Measurements from ENCODE around the gene TRDN.
"Not testable (repeated sequence)": the region's sequence is repeated elsewhere in the genome, so short reads cannot be mapped to it uniquely, and the experiment has no call there.

TRDN gene

DNA sequence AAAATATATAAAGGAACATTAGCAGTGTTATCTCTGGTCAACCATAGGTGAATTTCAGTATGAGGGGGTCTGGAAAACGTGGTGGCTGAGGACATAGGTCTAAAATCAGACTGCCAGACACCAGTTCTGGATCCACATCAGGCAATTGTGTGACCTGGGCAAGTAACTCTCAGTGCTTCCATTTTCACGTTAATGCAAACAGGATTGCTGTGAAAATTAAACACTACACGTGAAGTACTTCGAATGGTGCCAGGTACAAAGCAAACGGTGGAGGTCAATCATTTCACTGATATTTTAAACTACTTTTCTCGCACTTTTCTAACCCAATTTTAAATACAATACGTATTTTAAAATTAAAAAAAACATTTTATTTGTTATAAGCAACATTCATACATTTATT is 315.7 kb downstream of the TRDN start:
- ChIA-PET CTCF (interaction anchor here (3.0 kb wide), 1 partner anchor 452 kb away, joined by 31 read pairs; no protein-coding TSS in a partner anchor), POLR2A (no interaction called here)
- no peaks in the 10 kb centered on the region for H3K4me1 ChIP-seq (ENCODE audit: control insufficient read depth, insufficient read depth, low read length)

GRCh38 chr6:123316733-123317323 is 319.9 kb downstream of the TRDN start:
- peak; percentile 66 for TF ChIP-seq ZNF654 (tag by site-specific recombination; IDR thresholded peaks at IDR 0.05; ENCODE audit: low read depth)
- no peak for TF ChIP-seq OVOL3 (tag by site-specific recombination; IDR thresholded peaks at IDR 0.05)
- no peak for TF ChIP-seq ZXDB (tag by site-specific recombination; IDR thresholded peaks at IDR 0.05)
- Histone ChIP-seq H3K36me3 (ENCODE audit: control insufficient read depth in 2 of 2, insufficient read depth in 1 of 2, low read length in 2 of 2) (no peaks in the 10 kb centered on the region), H3K4me3 (ENCODE audit: low read depth, low read length) (no peak overlapping the region), H3K27ac (ENCODE audit: extremely low read depth, low read depth, low read length) (no peak overlapping the region), H3K9me3 (ENCODE audit: control insufficient read depth, insufficient read depth, low read depth, low read length) (no peaks in the 10 kb centered on the region), H3K4me1 (ENCODE audit: control insufficient read depth, insufficient read depth, low read length) (no peaks in the 10 kb centered on the region)
- ChIA-PET CTCF (interaction anchor here (0.6 to 2.2 kb wide), 16 partner anchors 8 to 826 kb away, joined by 3 to 20 read pairs (median 3); no protein-coding TSS in a partner anchor), POLR2A (no interaction called here)

More for the DNA sequence above, 315.7 kb downstream of the TRDN start:
- no peak overlapping the region for H3K4me3 ChIP-seq (ENCODE audit: low read depth, low read length)
- no peaks in the 10 kb centered on the region for H3K36me3 ChIP-seq (ENCODE audit: control insufficient read depth in 2 of 2, insufficient read depth in 1 of 2, low read length in 2 of 2)
- no peaks in the 10 kb centered on the region for H3K9me3 ChIP-seq (ENCODE audit: control insufficient read depth, insufficient read depth, low read depth, low read length)
- H3K27ac ChIP-seq (ENCODE audit: extremely low read depth, low read depth, low read length), result no peak overlapping the region
- TF ChIP-seq, protein P1, sequence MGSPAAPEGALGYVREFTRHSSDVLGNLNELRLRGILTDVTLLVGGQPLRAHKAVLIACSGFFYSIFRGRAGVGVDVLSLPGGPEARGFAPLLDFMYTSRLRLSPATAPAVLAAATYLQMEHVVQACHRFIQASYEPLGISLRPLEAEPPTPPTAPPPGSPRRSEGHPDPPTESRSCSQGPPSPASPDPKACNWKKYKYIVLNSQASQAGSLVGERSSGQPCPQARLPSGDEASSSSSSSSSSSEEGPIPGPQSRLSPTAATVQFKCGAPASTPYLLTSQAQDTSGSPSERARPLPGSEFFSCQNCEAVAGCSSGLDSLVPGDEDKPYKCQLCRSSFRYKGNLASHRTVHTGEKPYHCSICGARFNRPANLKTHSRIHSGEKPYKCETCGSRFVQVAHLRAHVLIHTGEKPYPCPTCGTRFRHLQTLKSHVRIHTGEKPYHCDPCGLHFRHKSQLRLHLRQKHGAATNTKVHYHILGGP (tag by site-specific recombination; IDR thresholded peaks at IDR 0.05), result no peak
- no peak for TF ChIP-seq ZBTB20 (tag by site-specific recombination; IDR thresholded peaks at IDR 0.05)

DNA sequence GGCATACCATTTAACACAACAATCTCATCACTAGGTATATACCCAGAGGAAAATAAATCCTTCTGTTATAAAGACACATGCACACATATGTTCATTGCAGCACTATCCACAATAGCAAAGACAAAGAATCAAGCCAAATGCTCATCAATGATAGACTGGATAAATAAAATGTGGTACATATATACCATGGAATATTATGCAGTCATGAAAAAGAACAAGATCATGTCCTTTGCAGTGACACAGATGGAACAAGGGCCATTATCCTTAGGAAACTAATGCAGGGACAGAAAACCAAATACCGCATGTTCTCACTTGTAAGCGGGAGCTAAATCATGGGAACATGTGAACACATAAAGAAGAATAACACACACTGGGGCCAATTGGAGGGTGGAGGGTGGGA is 322.3 kb downstream of the TRDN start:
- H3K9me3 ChIP-seq (ENCODE audit: control insufficient read depth, insufficient read depth, low read depth, low read length); H3K36me3 ChIP-seq (ENCODE audit: control insufficient read depth in 2 of 2, insufficient read depth in 1 of 2, low read length in 2 of 2); POLR2A ChIA-PET; H3K4me3 ChIP-seq (ENCODE audit: low read depth, low read length); H3K27ac ChIP-seq (ENCODE audit: extremely low read depth, low read depth, low read length); H3K4me1 ChIP-seq (ENCODE audit: control insufficient read depth, insufficient read depth, low read length): not testable (repeated sequence)
- CTCF ChIA-PET, result interaction anchor here (1.5 kb wide), 1 partner anchor 445 kb away, joined by 6 read pairs; no protein-coding TSS in a partner anchor
- TF ChIP-seq ZNF146 (tag by site-specific recombination; IDR thresholded peaks at IDR 0.05) (peak; percentile 88), ZNF580 (tag by site-specific recombination; IDR thresholded peaks at IDR 0.05) (peak; percentile 69; the same call in 1 of the 2 replicates)

- CTCF ChIA-PET, result interaction anchor here (0.6 to 0.8 kb wide), 2 partner anchors 71 to 779 kb away, joined by 3 read pairs; no protein-coding TSS in a partner anchor
- H3K9me3 ChIP-seq (ENCODE audit: control insufficient read depth, insufficient read depth, low read depth, low read length), result no peaks in the 10 kb centered on the region
These were observed 327.6 kb downstream of the TRDN start for GRCh38 chr6:123309130-123309529.

More at GRCh38 chr6:123309130-123309529, 327.6 kb downstream of the TRDN start:
- Histone ChIP-seq H3K36me3 (ENCODE audit: control insufficient read depth in 2 of 2, insufficient read depth in 1 of 2, low read length in 2 of 2) (no peaks in the 10 kb centered on the region), H3K4me1 (ENCODE audit: control insufficient read depth, insufficient read depth, low read length) (peaks cover 12% of the 10 kb centered on the region), H3K27ac (ENCODE audit: extremely low read depth, low read depth, low read length) (no peak overlapping the region), H3K4me3 (ENCODE audit: low read depth, low read length) (no peak overlapping the region)
- POLR2A ChIA-PET, result no interaction called here
- TF ChIP-seq ZNF221 (tag by site-specific recombination; IDR thresholded peaks at IDR 0.05; ENCODE audit: borderline replicate concordance) (no peak), ZBTB1 (tag by site-specific recombination; IDR thresholded peaks at IDR 0.05) (no peak), ZBTB26 (tag by site-specific recombination; optimal IDR thresholded peaks at IDR 0.05) (no peak), ZNF501 (tag by site-specific recombination; IDR thresholded peaks at IDR 0.05) (no peak), ZIC2 (tag by site-specific recombination; IDR thresholded peaks at IDR 0.05) (no peak), HOXC10 (CRISPR knock-in tag; IDR thresholded peaks at IDR 0.05) (no peak), ZNF140 (tag by site-specific recombination; IDR thresholded peaks at IDR 0.05) (no peak)

All from HEK293 (cell line).